NCI-H2196 treated with DMSO at 0.1 percent for 48 hours (cell line): ENCODE measurements around the gene DEFB116.
"Not testable (repeated sequence)": the region's sequence is repeated elsewhere in the genome, so short reads cannot be mapped to it uniquely, and the experiment has no call there.

Experiments used
- DNase-seq: peaks from one replicate; lab custom pipeline; 2025; ENCODE audit not compliant: unreplicated experiment; lab: John Stamatoyannopoulos, UW

The DEFB116 gene

GRCh38 chr20:31308535-31309162 is at the start of gene DEFB116:
Gene DEFB116, minus strand, starts transcription at chr20:31308585. Its CDS starts 0 bp downstream, at chr20:31308585.
- no peak for DNase-seq

GRCh38 chr20:31355981-31356380 is 47.6 kb upstream of the DEFB116 start:
- DNase-seq = no peak

- no peak for DNase-seq
These were observed 33.1 kb upstream of the DEFB116 start for GRCh38 chr20:31341470-31341869.

- no peak for DNase-seq
These were observed 22.5 kb upstream of the DEFB116 start for GRCh38 chr20:31330893-31331292.

- DNase-seq = no peak
These were observed 14.1 kb upstream of the DEFB116 start for GRCh38 chr20:31322504-31322903.

- DNase-seq = not testable (repeated sequence)
These were observed 23.4 kb downstream of the DEFB116 start for GRCh38 chr20:31284964-31285363.

- DNase-seq = no peak
These were observed 30.2 kb downstream of the DEFB116 start for GRCh38 chr20:31278178-31278577.

GRCh38 chr20:31274441-31274840 is 33.9 kb downstream of the DEFB116 start:
- DNase-seq = no peak

- DNase-seq = no peak
These were observed 48.0 kb downstream of the DEFB116 start for GRCh38 chr20:31260326-31260932.

- no peak for DNase-seq
These were observed 51.0 kb downstream of the DEFB116 start, which contains the start of gene DEFB115 for GRCh38 chr20:31257364-31257763. Gene DEFB115, plus strand, starts transcription at chr20:31257664. Its CDS starts 0 bp downstream, at chr20:31257664.

- no peak for DNase-seq
These were observed 51.4 kb downstream of the DEFB116 start for GRCh38 chr20:31256959-31257358.
